Hepatocyte (in vitro differentiated cells): ENCODE measurements around the gene SERPINF2. TPM values are rescaled to one million over a fixed set of nuclear protein-coding genes. Genes with fewer than 3 reads are reported as not detected.

Experiments
- DNase-seq: peaks from one replicate; pipeline ENCODE4 v3.0.0-alpha.2; 2016; ENCODE audit warnings: low spot score
- H2AFZ ChIP-seq: fragments of 200-600 bp; sonication (generic); 2 replicates; pipeline ENCODE4 v1.6.0; 2016; ENCODE audit warnings: antibody characterized with exemption, mild to moderate bottlenecking
- H3K27ac ChIP-seq: fragments of 200-600 bp; sonication (generic); 2 replicates; pipeline ENCODE4 v1.5.1; 2016; ENCODE audit warnings: mild to moderate bottlenecking
- H3K27me3 ChIP-seq: fragments of 200-600 bp; sonication (generic); 2 replicates; pipeline ENCODE4 v1.6.1; 2016
- H3K36me3 ChIP-seq: fragments of 200-600 bp; sonication (generic); replicated peaks from 2 replicates; pipeline ENCODE4 v1.5.1; 2016; ENCODE audit warnings: low read depth; ENCODE audit not compliant: insufficient read depth
- H3K4me1 ChIP-seq: fragments of 200-600 bp; sonication (generic); 2 replicates; pipeline ENCODE4 v1.5.1; 2016; ENCODE audit warnings: mild to moderate bottlenecking, moderate library complexity; ENCODE audit not compliant: insufficient read depth
- H3K4me2 ChIP-seq: fragments of 200-600 bp; sonication (generic); 2 replicates; pipeline ENCODE4 v1.6.0; 2016
- H3K4me3 ChIP-seq: fragments of 200-600 bp; sonication (generic); 2 replicates; pipeline ENCODE4 v1.5.1; 2016; ENCODE audit warnings: mild to moderate bottlenecking
- H3K79me2 ChIP-seq: fragments of 200-600 bp; sonication (generic); 2 replicates; pipeline ENCODE4 v1.6.0; 2017; ENCODE audit warnings: mild to moderate bottlenecking
- H3K9me2 ChIP-seq: fragments of 200-600 bp; sonication (generic); replicated peaks from 2 replicates; pipeline ENCODE4 v1.6.0; 2017; ENCODE audit warnings: mild to moderate bottlenecking; ENCODE audit not compliant: insufficient read depth
- H3K9me3 ChIP-seq: fragments of 200-600 bp; sonication (generic); 2 replicates; pipeline ENCODE4 v1.5.1; 2016; ENCODE audit warnings: low read depth, mild to moderate bottlenecking
- H4K20me1 ChIP-seq: fragments of 200-600 bp; sonication (generic); 2 replicates; pipeline ENCODE4 v1.6.0; 2016; ENCODE audit warnings: mild to moderate bottlenecking; ENCODE audit not compliant: insufficient read depth, poor library complexity, severe bottlenecking
- EZH2 ChIP-seq: fragments of 200-600 bp; sonication (generic); IDR thresholded peaks from 2 replicates; pipeline ENCODE4 v1.6.1; 2016; ENCODE audit warnings: antibody characterized with exemption, mild to moderate bottlenecking, borderline replicate concordance
- EZH2phosphoT487 ChIP-seq: fragments of 200-600 bp; sonication (generic); IDR thresholded peaks from one replicate; pipeline ENCODE4 v1.6.1; 2018; ENCODE audit warnings: antibody characterized with exemption, mild to moderate bottlenecking, low read depth, moderate library complexity; ENCODE audit not compliant: unreplicated experiment, severe bottlenecking
- WGBS: methylation state at CpG from one replicate; pipeline ENCODE4 v1.1.6; 2016; ENCODE audit warnings: low lambda C conversion rate; ENCODE audit errors: missing lambda C conversion rate; 5-methylcytosine and 5-hydroxymethylcytosine counted together
- polyA plus RNA-seq: library from polyadenylated mRNA; unstranded; fragments of >200 nt; fragmentation: Nextera tagmentation; extraction: Ambion mirVana; gene quantifications from 2 replicates; pipeline ENCODE4 v1.2.1, GENCODE V29; 2016
- total RNA-seq: library from RNA; depleted of rRNA; stranded (reverse); fragments of >200 nt; gene quantifications from 2 replicates; pipeline ENCODE4 v1.2.3, GENCODE V29; 2014
- TF ChIP-seq, protein P1 (sequence below): fragments of 200-600 bp; sonication (generic); IDR thresholded peaks from 2 replicates; pipeline ENCODE4 v1.5.1; 2016; ENCODE audit warnings: antibody characterized with exemption, mild to moderate bottlenecking; ENCODE audit not compliant: poor library complexity

Gene SERPINF2
- total and polyA plus RNA-seq, 2 experiments from 2014 or later = 127 to 164 TPM

GRCh38 chr17:1732241-1732832 lies 10.3 kb upstream of the SERPINF2 start:
- H4K20me1 ChIP-seq = no peaks in the 10 kb centered on the region
- H3K79me2 ChIP-seq = peaks cover 3% of the 10 kb centered on the region
- no peak overlapping the region for H3K4me2 ChIP-seq
- no peaks in the 10 kb centered on the region for H3K9me2 ChIP-seq
- H2AFZ ChIP-seq = no peak overlapping the region
- H3K36me3 ChIP-seq = no peaks in the 10 kb centered on the region
- DNase-seq = no peak
- H3K4me3 ChIP-seq = no peak overlapping the region
- no peaks in the 10 kb centered on the region for H3K27me3 ChIP-seq
- peaks cover 23% of the 10 kb centered on the region for H3K4me1 ChIP-seq
- H3K27ac ChIP-seq = no peak overlapping the region
- TF ChIP-seq EZH2 (no peak), EZH2phosphoT487 (no peak)
- TF ChIP-seq, protein P1, sequence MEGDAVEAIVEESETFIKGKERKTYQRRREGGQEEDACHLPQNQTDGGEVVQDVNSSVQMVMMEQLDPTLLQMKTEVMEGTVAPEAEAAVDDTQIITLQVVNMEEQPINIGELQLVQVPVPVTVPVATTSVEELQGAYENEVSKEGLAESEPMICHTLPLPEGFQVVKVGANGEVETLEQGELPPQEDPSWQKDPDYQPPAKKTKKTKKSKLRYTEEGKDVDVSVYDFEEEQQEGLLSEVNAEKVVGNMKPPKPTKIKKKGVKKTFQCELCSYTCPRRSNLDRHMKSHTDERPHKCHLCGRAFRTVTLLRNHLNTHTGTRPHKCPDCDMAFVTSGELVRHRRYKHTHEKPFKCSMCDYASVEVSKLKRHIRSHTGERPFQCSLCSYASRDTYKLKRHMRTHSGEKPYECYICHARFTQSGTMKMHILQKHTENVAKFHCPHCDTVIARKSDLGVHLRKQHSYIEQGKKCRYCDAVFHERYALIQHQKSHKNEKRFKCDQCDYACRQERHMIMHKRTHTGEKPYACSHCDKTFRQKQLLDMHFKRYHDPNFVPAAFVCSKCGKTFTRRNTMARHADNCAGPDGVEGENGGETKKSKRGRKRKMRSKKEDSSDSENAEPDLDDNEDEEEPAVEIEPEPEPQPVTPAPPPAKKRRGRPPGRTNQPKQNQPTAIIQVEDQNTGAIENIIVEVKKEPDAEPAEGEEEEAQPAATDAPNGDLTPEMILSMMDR = no peak
- H3K9me3 ChIP-seq = no peaks in the 10 kb centered on the region
- 96% methylated on average over 18 of the region's 22 CpGs for WGBS

- no peak for DNase-seq
- WGBS = 92% methylated on average over 11 of the region's 11 CpGs
- H3K4me2 ChIP-seq = no peak overlapping the region
- peaks cover 28% of the 10 kb centered on the region for H3K4me1 ChIP-seq
- peaks cover 3% of the 10 kb centered on the region for H3K79me2 ChIP-seq
- H3K4me3 ChIP-seq = no peak overlapping the region
- no peaks in the 10 kb centered on the region for H3K9me3 ChIP-seq
- no peak overlapping the region for H2AFZ ChIP-seq
- H3K27ac ChIP-seq = no peak overlapping the region
- no peak for TF ChIP-seq EZH2phosphoT487
- TF ChIP-seq, protein P1 = no peak
- no peak for TF ChIP-seq EZH2
- no peaks in the 10 kb centered on the region for H4K20me1 ChIP-seq
- H3K27me3 ChIP-seq = no peaks in the 10 kb centered on the region
- no peaks in the 10 kb centered on the region for H3K36me3 ChIP-seq
- no peaks in the 10 kb centered on the region for H3K9me2 ChIP-seq
Measured at GRCh38 chr17:1732833-1733321, 9.8 kb upstream of the SERPINF2 start.

DNA sequence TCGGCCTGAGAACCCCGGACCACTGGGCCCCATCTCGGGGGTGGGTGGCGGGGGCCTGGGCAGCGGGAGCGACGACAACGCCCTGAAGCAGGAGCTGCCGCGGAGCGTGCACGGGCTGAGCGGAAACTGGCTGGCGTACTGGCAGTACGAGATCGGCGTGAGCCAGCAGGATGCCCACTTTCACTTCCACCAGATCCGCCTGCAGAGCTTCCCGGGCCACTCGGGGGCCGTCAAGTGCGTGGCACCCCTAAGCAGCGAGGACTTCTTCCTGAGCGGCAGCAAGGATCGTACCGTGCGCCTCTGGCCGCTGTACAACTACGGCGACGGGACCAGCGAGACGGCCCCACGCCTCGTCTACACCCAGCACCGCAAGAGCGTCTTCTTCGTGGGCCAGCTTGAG lies 8.9 kb upstream of the SERPINF2 start:
- H3K27me3 ChIP-seq = no peaks in the 10 kb centered on the region
- DNase-seq = no peak
- no peak overlapping the region for H3K27ac ChIP-seq
- no peak overlapping the region for H3K4me3 ChIP-seq
- H3K9me2 ChIP-seq = no peaks in the 10 kb centered on the region
- H3K9me3 ChIP-seq = no peaks in the 10 kb centered on the region
- TF ChIP-seq EZH2phosphoT487 (no peak), EZH2 (no peak)
- TF ChIP-seq, protein P1 = no peak
- H4K20me1 ChIP-seq = no peaks in the 10 kb centered on the region
- no peaks in the 10 kb centered on the region for H3K79me2 ChIP-seq
- no peak overlapping the region for H2AFZ ChIP-seq
- peaks cover 28% of the 10 kb centered on the region for H3K4me1 ChIP-seq
- H3K36me3 ChIP-seq = no peaks in the 10 kb centered on the region
- no peak overlapping the region for H3K4me2 ChIP-seq
- WGBS = 95% methylated on average over 38 of the region's 38 CpGs

GRCh38 chr17:1735418-1735817 lies 7.3 kb upstream of the SERPINF2 start:
- Histone ChIP-seq H3K4me2 (no peak overlapping the region), H3K79me2 (no peaks in the 10 kb centered on the region), H3K36me3 (no peaks in the 10 kb centered on the region), H3K4me3 (no peak overlapping the region), H4K20me1 (no peaks in the 10 kb centered on the region), H3K27ac (peak overlapping the region; percentile 74), H3K9me3 (no peaks in the 10 kb centered on the region), H2AFZ (no peak overlapping the region), H3K4me1 (peaks cover 24% of the 10 kb centered on the region), H3K9me2 (no peaks in the 10 kb centered on the region), H3K27me3 (no peaks in the 10 kb centered on the region)
- TF ChIP-seq, protein P1 = no peak
- no peak for TF ChIP-seq EZH2phosphoT487
- TF ChIP-seq EZH2 = no peak
- 98% methylated on average over 10 of the region's 10 CpGs for WGBS
- no peak for DNase-seq
